Endothelial cell of umbilical vein (primary cell): ENCODE data around the gene BLVRA.

ENCODE experiments used
- EZH2 ChIP-seq: IDR thresholded peaks from 2 replicates; pipeline ENCODE4 v1.6.1; 2012; ENCODE audit warnings: borderline replicate concordance, low read depth, mild to moderate bottlenecking, moderate library complexity, low read length, inconsistent platforms; ENCODE audit not compliant: severe bottlenecking
- JUN ChIP-seq: IDR thresholded peaks from 2 replicates; pipeline ENCODE4 v1.6.1; 2011; ENCODE audit warnings: borderline replicate concordance, low read depth; ENCODE audit not compliant: insufficient read length, insufficient read depth
- POLR2A ChIP-seq: IDR thresholded peaks from 2 replicates; pipeline ENCODE4 v1.6.1; 2012; ENCODE audit warnings: low read depth, mild to moderate bottlenecking, control low read depth, low read length
- POLR2AphosphoS5 ChIP-seq: IDR thresholded peaks from 2 replicates; pipeline ENCODE4 v1.6.1; 2012; ENCODE audit warnings: low read depth, mild to moderate bottlenecking, control low read depth, low read length, moderate library complexity; ENCODE audit not compliant: insufficient read depth
- TF ChIP-seq, protein P1 (sequence below), 2 donors: IDR thresholded peaks; 1 replicate in 1 of 2; 2 replicates in 1 of 2; pipeline ENCODE4 v1.5.1; 2011; ENCODE audit warnings: low read length in 2 of 2, mild to moderate bottlenecking in 2 of 2, moderate library complexity in 2 of 2, control low read depth in 1 of 2, inconsistent platforms in 1 of 2, low read depth in 1 of 2; ENCODE audit not compliant: insufficient read depth in 1 of 2; ENCODE audit errors: extremely low read depth in 1 of 2
- TF ChIP-seq, protein P2 (sequence below): IDR thresholded peaks from 2 replicates; pipeline ENCODE4 v1.6.1; 2011; ENCODE audit not compliant: insufficient read depth, insufficient read length

DNA sequence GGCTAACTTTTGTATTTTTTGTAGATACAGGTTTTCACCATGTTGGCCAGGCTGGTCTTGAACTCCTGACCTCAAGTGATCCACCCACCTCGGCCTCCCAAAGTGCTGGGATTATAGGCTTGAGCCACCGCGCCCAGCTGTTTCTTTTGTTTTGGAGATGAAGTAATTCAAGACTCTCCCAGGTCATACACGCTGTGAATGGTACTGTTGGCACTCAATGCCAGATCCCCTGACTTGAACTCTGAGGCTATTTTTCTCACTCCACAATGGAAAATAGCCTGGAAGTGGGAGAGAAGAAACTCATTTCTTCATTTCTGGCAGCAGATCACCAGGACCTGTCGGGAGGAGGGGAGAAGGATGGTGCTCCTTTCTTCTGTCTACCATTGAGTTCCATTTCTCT, 32.4 kb downstream of the BLVRA start:
- TF ChIP-seq, protein P1, sequence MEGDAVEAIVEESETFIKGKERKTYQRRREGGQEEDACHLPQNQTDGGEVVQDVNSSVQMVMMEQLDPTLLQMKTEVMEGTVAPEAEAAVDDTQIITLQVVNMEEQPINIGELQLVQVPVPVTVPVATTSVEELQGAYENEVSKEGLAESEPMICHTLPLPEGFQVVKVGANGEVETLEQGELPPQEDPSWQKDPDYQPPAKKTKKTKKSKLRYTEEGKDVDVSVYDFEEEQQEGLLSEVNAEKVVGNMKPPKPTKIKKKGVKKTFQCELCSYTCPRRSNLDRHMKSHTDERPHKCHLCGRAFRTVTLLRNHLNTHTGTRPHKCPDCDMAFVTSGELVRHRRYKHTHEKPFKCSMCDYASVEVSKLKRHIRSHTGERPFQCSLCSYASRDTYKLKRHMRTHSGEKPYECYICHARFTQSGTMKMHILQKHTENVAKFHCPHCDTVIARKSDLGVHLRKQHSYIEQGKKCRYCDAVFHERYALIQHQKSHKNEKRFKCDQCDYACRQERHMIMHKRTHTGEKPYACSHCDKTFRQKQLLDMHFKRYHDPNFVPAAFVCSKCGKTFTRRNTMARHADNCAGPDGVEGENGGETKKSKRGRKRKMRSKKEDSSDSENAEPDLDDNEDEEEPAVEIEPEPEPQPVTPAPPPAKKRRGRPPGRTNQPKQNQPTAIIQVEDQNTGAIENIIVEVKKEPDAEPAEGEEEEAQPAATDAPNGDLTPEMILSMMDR (IDR thresholded peaks at IDR 0.05; ENCODE audit: extremely low read depth in 1 of 2, insufficient read depth in 1 of 2, low read depth in 1 of 2, low read length in 2 of 2) = no peak
- TF ChIP-seq JUN (no peak), EZH2 (no peak), POLR2AphosphoS5 (no peak), POLR2A (no peak)
- TF ChIP-seq, protein P2, sequence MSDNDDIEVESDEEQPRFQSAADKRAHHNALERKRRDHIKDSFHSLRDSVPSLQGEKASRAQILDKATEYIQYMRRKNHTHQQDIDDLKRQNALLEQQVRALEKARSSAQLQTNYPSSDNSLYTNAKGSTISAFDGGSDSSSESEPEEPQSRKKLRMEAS = no peak
